Calu3 (cell line): ENCODE results near the gene GINS1. TPM values are rescaled to one million over a fixed set of nuclear protein-coding genes. Genes with fewer than 3 reads are reported as not detected.

Experiments used
- Bru-seq: library from RNA; stranded (reverse); fragments of 400-500 nt; gene quantifications from one replicate; lab custom pipeline; 2021; lab: Mats Ljungman, UMichigan
- BruChase-seq, 2 experiments: library from RNA; stranded (reverse); fragments of 400-500 nt; gene quantifications; one replicate each; lab custom pipeline; 2021; lab: Mats Ljungman, UMichigan
- BruUV-seq: library from RNA; stranded (reverse); fragments of 400-500 nt; replicated peaks from 2 replicates; lab custom pipeline; 2021; lab: Mats Ljungman, UMichigan
- CTCF ChIA-PET: fragments of 300-600 bp; sonication (Branson Sonifier 250); formaldehyde crosslinking; loops from one replicate; lab custom pipeline; 2022; ENCODE audit warnings: antibody characterized with exemption; lab: Charles Lee
- DNase-seq: peaks from one replicate; pipeline ENCODE4 v3.0.0; 2022
- H3K27ac Mint-ChIP-seq: one replicate; pipeline ENCODE4 v1.8.0; 2022; ENCODE audit warnings: mixed read lengths; ENCODE audit not compliant: unreplicated experiment
- H3K27me3 Mint-ChIP-seq: one replicate; pipeline ENCODE4 v1.8.0; 2022; ENCODE audit warnings: mixed read lengths; ENCODE audit not compliant: unreplicated experiment
- H3K36me3 Mint-ChIP-seq: one replicate; pipeline ENCODE4 v1.8.0; 2022; ENCODE audit warnings: mild to moderate bottlenecking, moderate library complexity, mixed read lengths; ENCODE audit not compliant: insufficient read depth, unreplicated experiment
- H3K4me1 Mint-ChIP-seq: one replicate; pipeline ENCODE4 v1.8.0; 2022; ENCODE audit warnings: mild to moderate bottlenecking, low read depth, mixed read lengths; ENCODE audit not compliant: unreplicated experiment
- H3K4me3 Mint-ChIP-seq: one replicate; pipeline ENCODE4 v1.8.0; 2022; ENCODE audit warnings: mild to moderate bottlenecking, low read depth, moderate library complexity, mixed read lengths; ENCODE audit not compliant: unreplicated experiment
- H3K9me3 Mint-ChIP-seq: one replicate; pipeline ENCODE4 v1.8.0; 2022; ENCODE audit warnings: low read depth, mixed read lengths; ENCODE audit not compliant: unreplicated experiment
- intact Hi-C: fragments of 100-400 bp; cut with micrococcal nuclease; formaldehyde crosslinking; loops from one replicate; pipeline ENCODE4 v1.10.0; 2022; ENCODE audit not compliant: unreplicated experiment
- long read RNA-seq: library from polyadenylated mRNA; stranded (forward); transcript quantifications from one replicate; pipeline ENCODE4 v2.0.0, GENCODE V29; 2022
- total RNA-seq: library from RNA; stranded (reverse); gene quantifications from 2 replicates; pipeline ENCODE4 v1.2.3, GENCODE V29; 2022
- TF ChIP-seq, protein P1 (sequence below): fragments of 200-600 bp; IDR thresholded peaks from one replicate; pipeline ENCODE4 v1.8.0; 2022; ENCODE audit warnings: antibody characterized with exemption; ENCODE audit not compliant: unreplicated experiment

Gene GINS1
- total RNA-seq (9.6 and 10.3 TPM in 2 replicates), Bru-seq, nascent RNA (percentile 63 among the genes with signal in this experiment), BruChase-seq, experiment 1, labeled RNA remaining after a 6-hour chase (percentile 66 among the genes with signal in this experiment), BruChase-seq, experiment 2, labeled RNA remaining after a 2-hour chase (percentile 72 among the genes with signal in this experiment)
- long read RNA-seq, partial matches to known transcripts = 0 of 9 reads
- long read RNA-seq, other reads (novel, unspliced or antisense) = 7 of 9 reads

DNA sequence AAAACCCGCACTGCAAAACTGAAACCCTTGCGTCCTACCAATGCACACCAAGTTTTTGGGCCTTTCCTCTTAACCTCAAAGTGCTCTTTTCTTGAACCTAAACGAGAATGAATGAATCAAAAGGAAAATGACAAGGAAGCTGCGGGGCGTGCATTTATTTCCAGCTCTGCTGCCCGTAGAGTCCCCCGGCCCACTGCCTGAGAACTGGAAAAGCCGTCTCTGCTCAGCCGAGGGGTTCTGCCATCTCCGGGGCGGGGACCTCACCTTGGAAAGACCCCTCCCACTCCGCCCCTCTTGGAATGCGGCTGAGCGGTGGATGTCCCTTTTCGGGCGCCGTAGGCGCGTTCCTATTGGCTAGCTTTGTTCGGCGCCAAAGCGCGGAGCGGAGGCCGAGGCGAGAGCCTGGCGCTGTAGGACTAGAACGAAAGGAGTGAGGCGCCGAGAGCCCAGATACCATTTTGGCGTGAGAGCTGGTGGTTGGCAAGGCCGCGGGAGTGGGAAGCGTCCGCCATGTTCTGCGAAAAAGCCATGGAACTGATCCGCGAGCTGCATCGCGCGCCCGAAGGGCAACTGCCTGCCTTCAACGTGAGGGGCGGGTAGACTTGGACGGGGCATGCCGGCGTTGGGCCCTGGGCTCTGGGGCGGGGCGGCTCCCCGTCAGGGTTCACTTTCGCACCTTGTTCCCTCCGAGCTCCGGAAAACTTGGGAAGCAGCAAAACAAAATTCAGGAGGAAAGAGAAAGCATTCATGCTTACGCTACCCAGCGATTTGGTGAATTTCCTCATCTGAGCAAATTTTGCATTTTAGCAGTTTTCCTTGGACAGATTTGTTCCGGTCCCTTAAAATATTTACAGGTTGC is at the start of gene GINS1:
GINS1 (plus strand) TSS at position 363 of the 859 bp plus-strand sequence; CDS start at position 511, 148 bp downstream.
- no peaks in the 10 kb centered on the region for H3K9me3 Mint-ChIP-seq
- TF ChIP-seq, protein P1, sequence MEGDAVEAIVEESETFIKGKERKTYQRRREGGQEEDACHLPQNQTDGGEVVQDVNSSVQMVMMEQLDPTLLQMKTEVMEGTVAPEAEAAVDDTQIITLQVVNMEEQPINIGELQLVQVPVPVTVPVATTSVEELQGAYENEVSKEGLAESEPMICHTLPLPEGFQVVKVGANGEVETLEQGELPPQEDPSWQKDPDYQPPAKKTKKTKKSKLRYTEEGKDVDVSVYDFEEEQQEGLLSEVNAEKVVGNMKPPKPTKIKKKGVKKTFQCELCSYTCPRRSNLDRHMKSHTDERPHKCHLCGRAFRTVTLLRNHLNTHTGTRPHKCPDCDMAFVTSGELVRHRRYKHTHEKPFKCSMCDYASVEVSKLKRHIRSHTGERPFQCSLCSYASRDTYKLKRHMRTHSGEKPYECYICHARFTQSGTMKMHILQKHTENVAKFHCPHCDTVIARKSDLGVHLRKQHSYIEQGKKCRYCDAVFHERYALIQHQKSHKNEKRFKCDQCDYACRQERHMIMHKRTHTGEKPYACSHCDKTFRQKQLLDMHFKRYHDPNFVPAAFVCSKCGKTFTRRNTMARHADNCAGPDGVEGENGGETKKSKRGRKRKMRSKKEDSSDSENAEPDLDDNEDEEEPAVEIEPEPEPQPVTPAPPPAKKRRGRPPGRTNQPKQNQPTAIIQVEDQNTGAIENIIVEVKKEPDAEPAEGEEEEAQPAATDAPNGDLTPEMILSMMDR = no peak
- peak; percentile 80 for DNase-seq
- CTCF ChIA-PET = no interaction called here
- no peaks in the 10 kb centered on the region for H3K27me3 Mint-ChIP-seq
- peaks cover 11% of the 10 kb centered on the region for H3K4me1 Mint-ChIP-seq
- intact Hi-C loops = no loop called here
- peak within 1 kb of the TSS; percentile 80 for H3K4me3 Mint-ChIP-seq
- H3K27ac Mint-ChIP-seq = peak within 1 kb of the TSS; percentile 50
- BruUV-seq = TSS peak; percentile 87
- peaks cover 19% of the 10 kb centered on the region for H3K36me3 Mint-ChIP-seq

DNA sequence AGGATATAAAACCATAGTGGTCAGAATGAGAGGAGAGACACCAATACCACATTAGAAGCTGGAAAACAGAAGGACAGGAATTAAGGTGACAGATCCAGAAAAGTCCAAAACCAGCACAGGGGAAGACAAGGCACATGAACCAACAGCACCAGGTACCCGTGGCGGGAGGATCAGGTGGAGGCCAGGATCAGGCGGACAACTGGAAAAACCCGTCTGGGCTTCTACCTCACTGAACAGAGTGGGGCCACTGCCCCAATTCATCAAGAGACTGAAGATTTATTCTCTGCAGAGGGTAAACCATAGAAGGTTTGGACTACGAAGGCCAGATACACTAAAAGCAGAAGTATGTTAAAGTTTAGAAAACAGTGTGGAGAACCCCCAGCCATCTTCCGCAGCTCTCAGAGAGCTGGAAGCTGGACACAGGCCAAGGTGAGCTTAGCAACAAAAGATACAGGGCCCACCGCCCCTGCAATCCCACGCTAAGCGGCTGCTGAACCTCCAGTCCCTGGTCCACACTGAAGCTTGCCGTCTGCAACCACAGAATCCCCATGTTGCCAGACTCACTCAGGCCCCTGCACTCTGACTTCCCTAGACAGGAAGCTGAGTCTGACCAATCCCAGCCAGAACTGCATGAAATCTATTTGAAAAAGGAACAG is 46.7 kb upstream of the GINS1 start:
- no peak for DNase-seq
- Mint-ChIP-seq H3K27ac (no peak overlapping the region), H3K9me3 (no peaks in the 10 kb centered on the region), H3K27me3 (no peaks in the 10 kb centered on the region), H3K4me3 (no peak overlapping the region), H3K36me3 (no peaks in the 10 kb centered on the region), H3K4me1 (no peaks in the 10 kb centered on the region)
- TF ChIP-seq, protein P1 = no peak
- CTCF ChIA-PET = no interaction called here
- intact Hi-C loops = no loop called here
- BruUV-seq = no TSS peak

DNA sequence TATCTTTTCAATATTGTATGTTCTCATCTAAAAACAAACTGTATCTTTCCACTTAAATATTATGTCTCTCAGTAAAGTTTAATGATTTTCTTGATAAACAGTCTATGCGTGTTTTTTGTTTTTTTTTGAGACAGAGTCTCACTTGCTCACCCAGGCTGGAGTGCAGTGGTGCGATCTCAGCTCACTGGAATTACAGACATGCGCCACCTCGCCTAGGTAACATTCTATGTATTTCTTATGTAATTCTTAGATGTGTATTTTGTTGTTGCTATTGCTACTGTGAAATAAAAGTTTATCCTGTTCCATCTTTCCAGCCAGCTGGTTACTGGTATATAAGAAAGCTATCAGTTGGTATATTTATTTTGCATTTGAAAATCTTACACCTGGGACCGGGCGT is 46.2 kb upstream of the GINS1 start:
- intact Hi-C loops = no loop called here
- DNase-seq = no peak
- Mint-ChIP-seq H3K27me3 (no peaks in the 10 kb centered on the region), H3K36me3 (no peaks in the 10 kb centered on the region), H3K4me1 (no peaks in the 10 kb centered on the region), H3K4me3 (no peak overlapping the region), H3K9me3 (no peaks in the 10 kb centered on the region), H3K27ac (no peak overlapping the region)
- no TSS peak for BruUV-seq
- CTCF ChIA-PET = no interaction called here
- TF ChIP-seq, protein P1 = no peak

DNA sequence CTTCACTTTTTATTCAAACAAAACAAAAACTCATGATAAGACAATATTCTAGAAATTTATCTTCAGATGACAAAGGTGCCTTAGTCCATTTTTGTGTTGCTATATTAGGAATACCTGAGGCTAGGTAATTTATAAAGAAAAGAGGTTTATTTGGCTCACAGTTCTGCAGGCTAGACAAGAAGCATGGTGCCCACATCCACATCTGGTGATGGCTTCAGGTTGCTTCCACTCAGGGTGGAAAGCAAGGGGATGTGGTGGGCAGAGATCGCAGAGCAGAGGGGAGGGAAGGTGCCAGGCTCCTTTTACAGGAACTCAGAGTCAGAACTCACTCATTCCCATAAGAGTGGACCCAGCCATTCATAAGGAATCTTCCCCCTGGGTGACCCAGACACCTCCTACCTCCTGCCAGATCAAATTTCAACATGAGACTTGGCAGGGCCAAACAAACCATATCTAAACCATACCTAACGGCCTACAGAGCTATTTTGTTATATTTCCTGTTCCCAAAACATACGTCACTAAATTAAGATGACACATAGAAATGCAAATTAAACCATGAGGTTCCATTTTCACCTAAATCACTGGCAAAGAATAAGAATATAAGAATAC is 43.2 kb upstream of the GINS1 start:
- Mint-ChIP-seq H3K27me3 (no peaks in the 10 kb centered on the region), H3K27ac (no peak overlapping the region), H3K36me3 (no peaks in the 10 kb centered on the region), H3K9me3 (no peaks in the 10 kb centered on the region), H3K4me1 (no peaks in the 10 kb centered on the region), H3K4me3 (no peak overlapping the region)
- DNase-seq = no peak
- CTCF ChIA-PET = no interaction called here
- TF ChIP-seq, protein P1 = no peak
- BruUV-seq = no TSS peak
- intact Hi-C loops = no loop called here
